ENCODE data around the gene ZNF267.
"Not testable (repeated sequence)": the region's sequence is repeated elsewhere in the genome, so short reads cannot be mapped to it uniquely, and the experiment has no call there.

Gene ZNF267

GRCh38 chr16:31873556-31874365, at the start of gene ZNF267:
Gene ZNF267 (plus strand): TSS chr16:31873807. CDS start chr16:31873967, 160 bp downstream.
- DNase-seq, result peak; percentile 96

- no peak for DNase-seq
Measured at GRCh38 chr16:31833047-31833446, 40.6 kb upstream of the ZNF267 start.

GRCh38 chr16:31836396-31836795, 37.2 kb upstream of the ZNF267 start:
- not testable (repeated sequence) for DNase-seq

- DNase-seq, result no peak
Measured at GRCh38 chr16:31842864-31843263, 30.7 kb upstream of the ZNF267 start.

GRCh38 chr16:31848572-31848971, 25.0 kb upstream of the ZNF267 start:
- DNase-seq, result not testable (repeated sequence)

GRCh38 chr16:31853291-31853690, 20.3 kb upstream of the ZNF267 start:
- DNase-seq, result no peak

GRCh38 chr16:31860508-31860907, 13.1 kb upstream of the ZNF267 start:
- no peak for DNase-seq

- peak; percentile 35 for DNase-seq
Measured at GRCh38 chr16:31861455-31861854, 12.2 kb upstream of the ZNF267 start.

- DNase-seq, result no peak
Measured at GRCh38 chr16:31862761-31863160, 10.8 kb upstream of the ZNF267 start.

GRCh38 chr16:31868164-31868563, 5.4 kb upstream of the ZNF267 start:
- DNase-seq, result no peak

GRCh38 chr16:31868691-31869167, 4.9 kb upstream of the ZNF267 start:
- peak; percentile 86 for DNase-seq

GRCh38 chr16:31869511-31870201, 4.0 kb upstream of the ZNF267 start:
- DNase-seq, result peak; percentile 80

GRCh38 chr16:31870809-31871208, 2.8 kb upstream of the ZNF267 start:
- DNase-seq, result no peak

GRCh38 chr16:31871510-31871909, 2.1 kb upstream of the ZNF267 start:
- no peak for DNase-seq

GRCh38 chr16:31872201-31872600, 1.4 kb upstream of the ZNF267 start:
- no peak for DNase-seq

GRCh38 chr16:31874366-31875111, 932 bp downstream of the ZNF267 start:
- DNase-seq, result peak; percentile 32

- no peak for DNase-seq
Measured at GRCh38 chr16:31875112-31875803, 1.7 kb downstream of the ZNF267 start.

- DNase-seq, result no peak
Measured at GRCh38 chr16:31875928-31876547, 2.4 kb downstream of the ZNF267 start.

GRCh38 chr16:31876951-31877828, 3.6 kb downstream of the ZNF267 start:
- DNase-seq, result peak; percentile 54

- DNase-seq, result peak; percentile 4
Measured at GRCh38 chr16:31877876-31878642, 4.5 kb downstream of the ZNF267 start.

All from CD4-positive, alpha-beta T cell treated with Interleukin-6 for 4 hours (primary cell).